GM18505 (cell line): ENCODE data around the gene DIO2.

Source experiments
- ATAC-seq: cut with Tn5 transposase; IDR thresholded peaks from one replicate; pipeline ENCODE4 v1.9.1; 2021; ENCODE audit not compliant: unreplicated experiment
- POLR2A ChIP-seq: IDR thresholded peaks from 4 replicates; pipeline ENCODE4 v1.6.1; 2011; ENCODE audit warnings: borderline replicate concordance; ENCODE audit not compliant: insufficient read depth, insufficient read length; ENCODE audit errors: extremely low read depth

The DIO2 gene

DNA sequence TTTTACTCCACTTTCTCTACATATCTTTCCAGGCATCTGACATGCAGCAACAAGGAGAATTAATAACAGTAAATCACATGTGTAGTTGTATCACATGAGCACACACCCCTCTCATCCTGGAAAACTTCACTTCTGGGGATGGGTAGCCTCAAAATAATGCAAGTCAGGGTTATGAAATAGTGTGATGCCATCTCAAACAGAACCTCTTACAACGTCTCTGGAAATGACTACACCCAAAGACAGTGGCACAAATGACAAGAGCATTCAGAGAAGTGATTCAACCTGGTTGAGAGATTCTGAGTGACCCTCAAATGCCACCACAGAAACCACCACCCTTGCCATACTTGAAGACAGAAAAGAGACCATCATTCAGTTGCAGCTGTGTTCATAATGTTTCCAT is 2.8 kb downstream of the DIO2 start:
- no peak for ATAC-seq
- no peak for TF ChIP-seq POLR2A

DNA sequence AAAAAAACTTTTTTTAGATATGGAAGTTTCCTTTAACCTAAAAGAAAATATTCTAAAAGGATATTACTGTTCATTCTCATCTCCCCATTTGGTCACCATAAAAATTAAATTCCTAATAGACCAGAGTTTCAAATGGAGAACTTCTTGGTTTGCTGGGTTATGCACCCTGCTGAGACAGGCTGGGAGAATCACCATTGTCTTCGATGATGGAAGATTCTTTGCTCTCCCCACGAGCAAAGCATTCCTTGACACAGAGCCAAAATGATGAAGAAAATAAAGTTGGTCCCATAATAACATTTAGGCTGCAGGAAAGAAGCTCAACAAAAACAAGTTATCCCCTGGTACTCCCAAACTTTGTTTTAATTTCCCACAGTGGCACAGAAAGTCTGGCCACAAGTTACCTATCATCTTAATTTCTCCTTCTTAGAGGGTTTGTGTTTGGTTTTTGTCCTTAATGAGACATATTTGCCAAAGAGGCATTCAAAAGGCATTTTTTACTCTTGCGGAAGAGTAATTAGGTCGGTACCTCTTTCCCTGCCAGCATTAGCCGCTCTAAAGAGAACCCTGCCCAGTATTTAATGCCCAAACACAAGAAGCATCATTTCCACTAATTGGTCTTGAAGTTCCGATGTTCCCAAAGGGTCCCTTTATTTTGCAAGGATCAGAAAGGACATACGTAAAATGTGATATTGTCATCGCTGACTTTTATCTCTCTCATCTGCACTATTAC is 4.8 kb downstream of the DIO2 start:
- ATAC-seq, result no peak
- TF ChIP-seq POLR2A, result no peak

DNA sequence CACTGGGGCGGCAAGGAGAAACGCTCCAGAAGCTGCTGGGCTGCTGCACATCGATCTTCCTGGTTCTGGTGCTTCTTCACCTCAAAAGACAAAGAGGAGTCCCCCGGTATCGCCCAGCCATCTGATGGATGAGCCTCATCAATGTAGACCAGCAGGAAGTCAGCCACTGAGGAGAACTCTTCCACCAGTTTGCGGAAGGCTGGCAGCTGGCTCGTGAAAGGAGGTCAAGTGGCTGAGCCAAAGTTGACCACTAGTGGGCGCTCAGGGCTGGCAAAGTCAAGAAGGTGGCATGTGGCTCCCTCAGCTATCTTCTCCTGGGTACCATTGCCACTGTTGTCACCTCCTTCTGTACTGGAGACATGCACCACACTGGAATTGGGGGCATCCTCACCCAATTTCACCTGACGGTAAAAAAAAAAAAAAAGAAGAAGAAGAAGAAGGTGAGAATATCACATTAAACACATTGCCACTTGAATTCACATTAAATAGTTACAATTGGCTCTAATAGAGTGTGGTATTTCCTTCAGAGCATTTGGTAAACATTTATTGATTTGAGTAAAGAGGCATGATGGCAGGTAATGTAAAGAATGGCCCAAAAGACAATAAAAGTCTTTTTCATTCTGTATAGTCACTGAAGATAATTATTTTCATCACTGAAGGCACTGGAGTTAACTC is 8.3 kb downstream of the DIO2 start:
- no peak for ATAC-seq
- TF ChIP-seq POLR2A, result no peak

DNA sequence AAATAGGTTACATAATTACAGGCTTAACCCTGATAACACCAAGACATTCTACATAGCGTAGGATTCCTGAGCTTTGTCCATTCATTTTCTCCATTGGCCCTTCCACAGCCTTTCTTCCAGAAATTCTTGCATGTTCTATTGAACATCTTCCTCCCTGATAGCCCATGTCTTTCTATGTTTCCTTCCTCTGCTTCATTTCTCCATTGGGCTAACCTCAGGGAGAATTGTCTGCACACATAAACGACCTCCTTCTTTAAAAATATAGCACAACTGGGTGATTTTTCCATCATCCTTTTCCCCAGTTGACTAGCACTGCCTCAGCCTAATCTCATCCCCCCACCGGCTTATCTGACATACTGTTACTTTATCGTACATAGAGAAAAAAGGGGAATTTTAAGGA is 11.2 kb downstream of the DIO2 start:
- no peak for ATAC-seq
- TF ChIP-seq POLR2A, result no peak

DNA sequence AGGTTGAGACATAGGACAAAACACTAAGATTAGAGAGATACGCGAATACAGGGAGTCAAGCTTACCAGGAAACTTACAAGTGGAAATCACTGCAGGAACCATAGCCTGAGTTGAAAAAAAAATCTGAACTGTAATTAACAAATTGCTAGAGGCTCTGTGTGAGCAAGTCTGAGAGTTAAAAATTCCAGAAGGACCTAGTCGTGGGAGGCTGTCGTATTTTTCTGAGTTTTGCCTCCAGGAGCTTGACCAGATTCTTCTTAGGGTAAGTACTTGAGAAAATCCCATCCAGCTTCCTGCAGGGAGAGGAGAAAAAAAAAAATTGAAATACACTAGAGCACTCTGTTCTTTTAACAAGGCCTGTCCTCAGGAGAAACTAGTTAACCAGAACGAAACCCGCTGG is 22.7 kb downstream of the DIO2 start:
- ATAC-seq, result no peak
- no peak for TF ChIP-seq POLR2A

GRCh38 chr14:80186301-80186800 is 25.0 kb downstream of the DIO2 start:
- TF ChIP-seq POLR2A, result no peak
- no peak for ATAC-seq

DNA sequence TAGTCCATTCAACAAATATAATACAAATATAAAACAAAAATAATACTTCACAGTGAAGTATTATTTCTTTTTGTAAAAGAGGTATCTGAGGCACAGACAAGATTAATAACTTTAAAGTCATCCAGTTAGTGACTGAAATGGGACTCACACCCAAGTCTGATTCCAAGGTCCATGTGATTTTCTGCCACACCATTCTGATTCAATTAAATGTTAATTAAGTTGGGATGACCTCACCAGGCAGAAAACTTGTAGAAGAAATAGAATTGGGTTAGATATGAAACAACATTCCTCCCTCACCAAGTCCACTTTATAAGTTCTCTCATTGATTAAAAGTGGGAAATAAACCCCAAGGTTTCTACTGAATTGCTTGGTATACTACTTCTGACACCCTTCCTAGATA is 34.4 kb downstream of the DIO2 start:
- TF ChIP-seq POLR2A, result no peak
- no peak for ATAC-seq

GRCh38 chr14:80172375-80173051 is 38.8 kb downstream of the DIO2 start:
- no peak for TF ChIP-seq POLR2A
- no peak for ATAC-seq

DNA sequence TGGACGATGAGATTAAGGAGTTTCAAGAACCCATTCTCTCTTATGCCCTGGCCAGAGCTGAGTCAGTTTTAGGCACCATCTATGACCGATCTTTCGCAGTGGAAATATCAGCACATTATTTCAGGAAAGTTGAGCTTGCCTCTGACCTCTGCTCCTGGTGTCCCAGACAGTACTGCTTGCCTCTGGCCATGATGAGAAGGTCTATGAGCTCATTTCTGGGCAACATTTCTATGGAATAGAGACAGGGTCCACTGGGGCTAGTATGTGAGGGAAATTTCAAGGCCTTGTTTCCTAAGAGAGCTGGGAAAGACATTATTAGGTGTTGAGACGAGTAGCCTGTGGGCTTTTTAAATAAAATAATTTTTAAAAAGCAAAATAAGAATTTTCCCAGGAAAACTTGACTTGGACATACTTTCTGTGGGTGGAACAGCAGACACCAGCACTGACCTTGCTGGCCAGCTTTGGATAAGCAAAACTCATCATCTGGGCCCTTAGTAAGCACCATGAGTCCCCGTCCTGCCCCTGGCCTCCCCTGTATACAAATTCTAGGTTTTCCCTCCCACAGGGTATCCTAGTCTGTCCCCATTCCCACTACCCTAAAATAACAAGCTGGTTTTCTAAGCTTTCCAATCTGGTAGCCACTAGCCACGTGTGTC is 43.4 kb downstream of the DIO2 start:
- ATAC-seq, result no peak
- TF ChIP-seq POLR2A, result no peak

- TF ChIP-seq POLR2A, result no peak
- ATAC-seq, result no peak
These were observed 46.1 kb downstream of the DIO2 start for GRCh38 chr14:80164991-80165721.

GRCh38 chr14:80152763-80153162 is 58.5 kb downstream of the DIO2 start:
- no peak for TF ChIP-seq POLR2A
- no peak for ATAC-seq

DNA sequence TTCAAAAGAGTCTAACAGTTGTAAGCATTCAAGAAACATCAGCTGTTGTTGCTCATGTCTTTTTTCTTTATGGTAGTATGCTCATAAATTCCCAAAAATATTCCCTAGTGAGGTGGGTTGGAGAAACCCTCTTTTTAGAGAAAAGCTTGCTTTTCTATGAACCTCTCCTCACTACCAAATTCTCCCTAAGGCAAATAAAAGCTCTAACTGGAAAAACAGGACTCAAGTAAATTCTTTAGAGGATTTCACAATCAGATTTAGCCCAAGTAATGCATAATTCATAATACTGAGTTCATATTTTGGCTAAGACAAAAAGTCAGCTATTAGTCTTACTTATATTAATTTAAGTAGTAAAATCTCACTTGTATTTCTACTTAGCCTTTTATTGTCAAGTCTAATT is 59.1 kb downstream of the DIO2 start:
- no peak for ATAC-seq
- TF ChIP-seq POLR2A, result no peak

DNA sequence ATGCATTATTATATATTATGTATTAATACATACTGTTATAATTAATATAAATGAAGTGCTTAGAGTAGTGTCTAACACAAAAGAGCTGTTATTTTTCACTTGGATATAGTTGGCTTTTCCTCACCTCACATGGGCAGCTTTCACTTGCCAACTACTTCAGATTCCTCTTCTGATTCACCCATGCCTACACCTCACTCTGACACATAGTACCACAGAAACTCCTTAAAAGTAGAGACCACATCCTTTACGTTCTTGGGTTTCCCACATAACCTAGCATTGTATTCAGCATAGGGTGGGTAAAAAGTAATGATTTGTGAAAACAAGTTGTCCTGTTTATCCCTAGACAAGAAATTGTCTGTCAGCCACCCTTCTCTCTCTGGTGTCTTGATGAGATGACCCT is 61.0 kb downstream of the DIO2 start:
- no peak for TF ChIP-seq POLR2A
- no peak for ATAC-seq
